HCT116 (cell line): Measurements from ENCODE around the gene MACROH2A2. TPM values are rescaled to one million over a fixed set of nuclear protein-coding genes. Genes with fewer than 3 reads are reported as not detected.

ENCODE experiments used
- ATAC-seq: fragments of 200-7000 bp; cut with Tn5 transposase; 2 replicates; pipeline ENCODE4 v1.9.1; 2020; ENCODE audit warnings: mild to moderate bottlenecking, moderate library complexity
- BruUV-seq: library from RNA; stranded (reverse); fragments of 400-500 nt; replicated peaks from 2 replicates; lab custom pipeline; 2021; lab: Mats Ljungman, UMichigan
- CTCF ChIA-PET: fragments of 300-600 bp; sonication (Branson Sonifier 250); formaldehyde crosslinking; loops from one replicate; lab custom pipeline; 2021; ENCODE audit warnings: antibody characterized with exemption; lab: Charles Lee
- POLR2A ChIA-PET: fragments of 300-600, 350-600 bp; sonication (Branson Sonifier 250); formaldehyde crosslinking; loops from one replicate; lab custom pipeline; 2021; ENCODE audit warnings: antibody characterized with exemption; lab: Charles Lee
- RAD21 ChIA-PET, 2 experiments: fragments of 300-600 bp; sonication (Branson Sonifier 250); formaldehyde crosslinking; loops; one replicate each; lab custom pipeline; 2023; ENCODE audit warnings: low total read pairs in 2 of 2; ENCODE audit not compliant: uncharacterized antibody in 2 of 2, unreplicated experiment in 2 of 2, low non-redundant PET in 1 of 2; lab: Charles Lee
- DNase-seq: peaks from one replicate; pipeline ENCODE4 v3.0.0-alpha.2; 2010; ENCODE audit warnings: low read depth, low spot score
- H2AFZ ChIP-seq: fragments of 200-600 bp; shearing (Covaris generic), sonication (generic); 2 replicates; pipeline ENCODE4 v1.6.1; 2017; ENCODE audit warnings: low read depth, mixed run types, mixed read lengths, antibody characterized with exemption, low read length; ENCODE audit not compliant: poor library complexity, severe bottlenecking
- H3K27ac ChIP-seq: 2 replicates; pipeline ENCODE4 v1.5.1; 2012; ENCODE audit warnings: low read depth, low read length
- H3K27me3 ChIP-seq: fragments of 200-600 bp; sonication (generic); 2 replicates; pipeline ENCODE4 v1.6.1; 2016; ENCODE audit warnings: mixed run types, low read length, mixed read lengths; ENCODE audit not compliant: insufficient read depth
- H3K36me3 ChIP-seq, 2 experiments: fragments of 200-500 bp in 1 of 2; fragments of 200-600 bp in 1 of 2; sonication (Bioruptor generic) in 1 of 2; sonication (generic) in 1 of 2; 2 replicates each; pipeline versions ENCODE4 v1.5.1 to v1.6.1; 2014 to 2016; ENCODE audit warnings: low read length in 2 of 2, inconsistent platforms in 1 of 2, mixed read lengths in 1 of 2, mixed run types in 1 of 2; ENCODE audit not compliant: insufficient read depth in 2 of 2, control insufficient read depth in 1 of 2
- H3K4me1 ChIP-seq, 2 experiments: fragments of 200-600 bp in 1 of 2; sonication (generic) in 1 of 2; 2 replicates each; pipeline versions ENCODE4 v1.5.1 to v1.6.1; 2012 to 2017; ENCODE audit warnings: low read length in 2 of 2, inconsistent platforms in 1 of 2, mild to moderate bottlenecking in 1 of 2, mixed read lengths in 1 of 2, mixed run types in 1 of 2, moderate library complexity in 1 of 2; ENCODE audit not compliant: insufficient read depth in 2 of 2, control insufficient read depth in 1 of 2
- H3K4me2 ChIP-seq: fragments of 200-600 bp; sonication (generic); 2 replicates; pipeline ENCODE4 v1.6.1; 2017; ENCODE audit warnings: mixed run types, low read length, mixed read lengths
- H3K4me3 ChIP-seq, 2 experiments: fragments of 200-600 bp in 1 of 2; sonication (generic) in 1 of 2; replicated peaks in 1 of 2; 2 replicates each; pipeline ENCODE4 v1.5.1; 2011 to 2016; ENCODE audit warnings: low read length in 2 of 2, control low read depth in 1 of 2, low read depth in 1 of 2, mild to moderate bottlenecking in 1 of 2, mixed read lengths in 1 of 2, mixed run types in 1 of 2
- H3K79me2 ChIP-seq: fragments of 200-600 bp; sonication (generic); 2 replicates; pipeline ENCODE4 v1.6.1; 2017; ENCODE audit warnings: mild to moderate bottlenecking, mixed run types, low read length, moderate library complexity, mixed read lengths; ENCODE audit not compliant: insufficient read depth
- H3K9ac ChIP-seq: fragments of 200-600 bp; sonication (generic); 2 replicates; pipeline ENCODE4 v1.6.1; 2016; ENCODE audit warnings: low read length, mixed read lengths
- H3K9me2 ChIP-seq: fragments of 200-600 bp; sonication (generic), shearing (Covaris generic); 2 replicates; pipeline ENCODE4 v1.6.1; 2017; ENCODE audit warnings: mixed run types, mild to moderate bottlenecking, moderate library complexity; ENCODE audit not compliant: insufficient read depth
- H3K9me3 ChIP-seq, 2 experiments: fragments of 200-500 bp in 1 of 2; fragments of 200-600 bp in 1 of 2; sonication (Bioruptor generic) in 1 of 2; sonication (generic) in 1 of 2; 2 replicates each; pipeline ENCODE4 v1.6.1; 2014 to 2017; ENCODE audit warnings: low read length in 2 of 2, mixed read lengths in 2 of 2, inconsistent platforms in 1 of 2, low read depth in 1 of 2, mild to moderate bottlenecking in 1 of 2, mixed run types in 1 of 2, moderate library complexity in 1 of 2; ENCODE audit not compliant: control insufficient read depth in 1 of 2, insufficient read depth in 1 of 2
- H4K20me1 ChIP-seq: fragments of 200-600 bp; sonication (generic), shearing (Covaris generic); 2 replicates; pipeline ENCODE4 v1.6.1; 2017; ENCODE audit warnings: mixed run types, mild to moderate bottlenecking, moderate library complexity; ENCODE audit not compliant: insufficient read depth
- CTCF ChIP-seq, 3 experiments: fragments of 200-600 bp in 1 of 3; sonication (generic) in 1 of 3; IDR thresholded peaks in 2 of 3; conservative IDR thresholded peaks in 1 of 3; 2 replicates each; pipeline ENCODE4 v1.5.1; 2012 to 2017; ENCODE audit warnings: low read depth in 2 of 3, low read length in 2 of 3, antibody characterized with exemption in 1 of 3, borderline replicate concordance in 1 of 3, control low read depth in 1 of 3, mild to moderate bottlenecking in 1 of 3, mixed read lengths in 1 of 3, mixed run types in 1 of 3, moderate library complexity in 1 of 3; ENCODE audit not compliant: insufficient read depth in 1 of 3
- RAD21 ChIP-seq: IDR thresholded peaks from 2 replicates; pipeline ENCODE4 v1.6.1; 2012; ENCODE audit warnings: low read depth, mild to moderate bottlenecking
- YY1 ChIP-seq: IDR thresholded peaks from 2 replicates; pipeline ENCODE4 v1.6.1; 2011; ENCODE audit warnings: low read length, low read depth, moderate library complexity, mild to moderate bottlenecking; ENCODE audit not compliant: insufficient replicate concordance; ENCODE audit errors: extremely low read depth
- intact Hi-C: fragments of 100-400 bp; cut with micrococcal nuclease; formaldehyde crosslinking; loops from 2 replicates; pipeline ENCODE4 v1.10.0; 2022
- total RNA-seq: library from RNA; stranded (reverse); gene quantifications from one replicate; pipeline ENCODE4 v1.2.1, GENCODE V29; 2021; ENCODE audit not compliant: unreplicated experiment

The MACROH2A2 gene
- total RNA-seq, 1 experiment from 2014 or later, result 41.4 TPM

GRCh38 chr10:70106958-70107791, 54.5 kb downstream of the MACROH2A2 start:
- no peak overlapping the region for H3K4me2 ChIP-seq
- H3K27ac ChIP-seq, result no peak overlapping the region
- ChIA-PET RAD21 (no interaction called here), CTCF (interaction anchor here (0.7 to 2.0 kb wide), 7 partner anchors 9 to 297 kb away, joined by 3 to 11 read pairs (median 4); partner anchors contain the start of genes EIF4EBP2 and TYSND1), POLR2A (no interaction called here)
- peak; percentile 96 for ATAC-seq
- peaks cover 0 to 2% of the 10 kb centered on the region in 2 experiments; a peak in 1 of 4 replicates for H3K4me1 ChIP-seq
- no peak overlapping the region for H2AFZ ChIP-seq
- H3K9me3 ChIP-seq, result no peaks in the 10 kb centered on the region
- intact Hi-C loops, result no loop called here
- H3K9me2 ChIP-seq, result no peaks in the 10 kb centered on the region
- no peaks in the 10 kb centered on the region for H3K79me2 ChIP-seq
- no peaks in the 10 kb centered on the region for H3K27me3 ChIP-seq
- H3K36me3 ChIP-seq, result peaks cover under 1 to 4% of the 10 kb centered on the region in 2 experiments; a peak in 2 of 4 replicates
- H3K4me3 ChIP-seq, result no peak overlapping the region
- H3K9ac ChIP-seq, result no peak overlapping the region
- TF ChIP-seq RAD21 (peak; percentile 42), CTCF (IDR thresholded peaks at IDR 0.05 in 2 of 3, conservative IDR thresholded peaks at IDR 0.05 in 1 of 3; ENCODE audit: borderline replicate concordance in 1 of 3, insufficient read depth in 1 of 3, low read depth in 2 of 3, low read length in 2 of 3) (peak; percentile 39 to 90 (median 80); a peak in 5 of 6 replicates), YY1 (no peak)
- no peak for DNase-seq
- H4K20me1 ChIP-seq, result no peaks in the 10 kb centered on the region
- no TSS peak for BruUV-seq
